BLaER1 treated with 17β-estradiol and CSF1 and Interleukin-3, amounts not matched to agents 10 nM and 100 nM (cell line): ENCODE results near the gene ZNF280C.
A peak's percentile ranks its signal among the peaks of the same experiment; 100 is the strongest.

Experiments
- H3K27ac ChIP-seq, 11 experiments: shearing (Covaris generic); formaldehyde crosslinking; 2 replicates each; pipeline ENCODE4 v1.8.1; 2022
- H3K27me3 ChIP-seq, 11 experiments: shearing (Covaris generic); formaldehyde crosslinking; 2 replicates each; pipeline ENCODE4 v1.8.1; 2022
- H3K36me3 ChIP-seq, 11 experiments: shearing (Covaris generic); formaldehyde crosslinking; 2 replicates each; pipeline ENCODE4 v1.8.1; 2022
- H3K4me1 ChIP-seq, 10 experiments: shearing (Covaris generic); formaldehyde crosslinking; 2 replicates each; pipeline ENCODE4 v1.8.1; 2022
- H3K4me2 ChIP-seq, 11 experiments: shearing (Covaris generic); formaldehyde crosslinking; 2 replicates each; pipeline ENCODE4 v1.8.1; 2022
- H3K4me3 ChIP-seq, 10 experiments: shearing (Covaris generic); formaldehyde crosslinking; 2 replicates each; pipeline ENCODE4 v1.8.1; 2022
- H3K9ac ChIP-seq, 11 experiments: shearing (Covaris generic); formaldehyde crosslinking; 2 replicates each; pipeline ENCODE4 v1.8.1; 2022
- H3K9me3 ChIP-seq, 11 experiments: shearing (Covaris generic); formaldehyde crosslinking; replicated peaks in 1 of 11; 2 replicates each; pipeline ENCODE4 v1.8.1; 2022
- H4K20me1 ChIP-seq, 11 experiments: shearing (Covaris generic); formaldehyde crosslinking; 2 replicates each; pipeline ENCODE4 v1.8.1; 2022
- Cebpa-rat ChIP-seq, 11 experiments: shearing (Covaris generic); IDR thresholded peaks; 2 replicates each; pipeline ENCODE4 v1.8.1; 2022

Gene ZNF280C

GRCh38 chrX:130267956-130268448 is 697 bp downstream of the ZNF280C start:
- 0 out of 22 replicates have a peak, but pooled peaks cover 0 to 6% (median 0%) of the 10 kb centered on the region in 11 experiments for H4K20me1 ChIP-seq
- peak overlapping the region; percentile 61 to 78 (median 71) for H3K4me3 ChIP-seq
- peaks cover 60 to 93% (median 84%) of the 10 kb centered on the region in 11 experiments for H3K27me3 ChIP-seq
- H3K9ac ChIP-seq, result peak overlapping the region; percentile 79 to 89 (median 85)
- peaks cover 9 to 28% (median 17%) of the 10 kb centered on the region in 11 experiments; a peak in 21 of 22 replicates for H3K9me3 ChIP-seq
- peak overlapping the region; percentile 41 to 71 (median 67) for H3K4me2 ChIP-seq
- TF ChIP-seq Cebpa-rat (IDR thresholded peaks at IDR 0.05), result no peak
- peaks cover 0 to 12% (median 4%) of the 10 kb centered on the region in 10 experiments; a peak in 8 of 20 replicates for H3K4me1 ChIP-seq
- H3K36me3 ChIP-seq, result no peaks in the 10 kb centered on the region
- peak overlapping the region; percentile 44 to 90 (median 86); a peak in 21 of 22 replicates for H3K27ac ChIP-seq

GRCh38 chrX:130264573-130264972 is 4.1 kb downstream of the ZNF280C start:
- Histone ChIP-seq H3K27me3 (peaks cover 54 to 96% (median 81%) of the 10 kb centered on the region in 11 experiments), H3K9me3 (peaks cover 5 to 12% (median 7%) of the 10 kb centered on the region in 11 experiments; a peak in 21 of 22 replicates), H3K4me2 (no peak overlapping the region), H3K36me3 (peaks cover 0 to 3% (median 0%) of the 10 kb centered on the region in 11 experiments; a peak in 1 of 22 replicates), H3K27ac (no peak overlapping the region), H3K9ac (no peak overlapping the region), H3K4me1 (peaks cover 0 to 12% (median 4%) of the 10 kb centered on the region in 10 experiments; a peak in 8 of 20 replicates), H3K4me3 (no peak overlapping the region), H4K20me1 (peaks cover 0 to 13% (median 0%) of the 10 kb centered on the region in 11 experiments; a peak in 5 of 22 replicates)
- no peak for TF ChIP-seq Cebpa-rat (IDR thresholded peaks at IDR 0.05)

- Histone ChIP-seq H4K20me1 (peaks cover 0 to 23% (median 0%) of the 10 kb centered on the region in 11 experiments; a peak in 6 of 22 replicates), H3K4me3 (no peak overlapping the region), H3K9ac (no peak overlapping the region), H3K9me3 (peaks cover 0 to 4% (median 0%) of the 10 kb centered on the region in 11 experiments; a peak in 1 of 22 replicates), H3K4me2 (no peak overlapping the region), H3K36me3 (peaks cover 0 to 10% (median 0%) of the 10 kb centered on the region in 11 experiments; a peak in 5 of 22 replicates), H3K27me3 (peaks cover 61 to 99% (median 82%) of the 10 kb centered on the region in 11 experiments), H3K27ac (no peak overlapping the region), H3K4me1 (peaks cover 0 to 12% (median 4%) of the 10 kb centered on the region in 10 experiments; a peak in 8 of 20 replicates)
- no peak for TF ChIP-seq Cebpa-rat (IDR thresholded peaks at IDR 0.05)
Measured at GRCh38 chrX:130263016-130263415, 5.7 kb downstream of the ZNF280C start.

GRCh38 chrX:130262231-130262630 is 6.5 kb downstream of the ZNF280C start:
- Histone ChIP-seq H3K4me1 (peaks cover 0 to 12% (median 4%) of the 10 kb centered on the region in 10 experiments; a peak in 8 of 20 replicates), H3K36me3 (peaks cover 0 to 14% (median 0%) of the 10 kb centered on the region in 11 experiments; a peak in 5 of 22 replicates), H3K27ac (no peak overlapping the region), H3K9me3 (peaks cover 0 to 4% (median 0%) of the 10 kb centered on the region in 11 experiments; a peak in 1 of 22 replicates), H3K27me3 (peaks cover 61 to 99% (median 82%) of the 10 kb centered on the region in 11 experiments), H3K4me2 (no peak overlapping the region), H4K20me1 (peaks cover 0 to 27% (median 0%) of the 10 kb centered on the region in 11 experiments; a peak in 6 of 22 replicates), H3K4me3 (no peak overlapping the region), H3K9ac (no peak overlapping the region)
- no peak for TF ChIP-seq Cebpa-rat (IDR thresholded peaks at IDR 0.05)

GRCh38 chrX:130261296-130261893 is 7.3 kb downstream of the ZNF280C start:
- H3K4me1 ChIP-seq, result peaks cover 0 to 3% (median 0%) of the 10 kb centered on the region in 10 experiments; a peak in 1 of 20 replicates
- no peak overlapping the region for H3K9ac ChIP-seq
- H3K9me3 ChIP-seq, result peaks cover 0 to 8% (median 3%) of the 10 kb centered on the region in 11 experiments; a peak in 9 of 22 replicates
- no peak overlapping the region for H3K4me3 ChIP-seq
- peaks cover 0 to 19% (median 3%) of the 10 kb centered on the region in 11 experiments; a peak in 12 of 22 replicates for H3K36me3 ChIP-seq
- H3K27ac ChIP-seq, result no peak overlapping the region
- TF ChIP-seq Cebpa-rat (IDR thresholded peaks at IDR 0.05), result no peak
- H4K20me1 ChIP-seq, result peaks cover 0 to 23% (median 0%) of the 10 kb centered on the region in 11 experiments; a peak in 6 of 22 replicates
- H3K4me2 ChIP-seq, result no peak overlapping the region
- H3K27me3 ChIP-seq, result peaks cover 62 to 99% (median 82%) of the 10 kb centered on the region in 11 experiments

GRCh38 chrX:130260316-130260715 is 8.4 kb downstream of the ZNF280C start:
- no peak for TF ChIP-seq Cebpa-rat (IDR thresholded peaks at IDR 0.05)
- H3K4me1 ChIP-seq, result no peaks in the 10 kb centered on the region
- peaks cover 0 to 29% (median 12%) of the 10 kb centered on the region in 11 experiments; a peak in 15 of 22 replicates for H3K36me3 ChIP-seq
- H4K20me1 ChIP-seq, result peaks cover 0 to 23% (median 0%) of the 10 kb centered on the region in 11 experiments; a peak in 6 of 22 replicates
- no peak overlapping the region for H3K4me2 ChIP-seq
- peaks cover 64 to 99% (median 89%) of the 10 kb centered on the region in 11 experiments for H3K27me3 ChIP-seq
- no peak overlapping the region for H3K9ac ChIP-seq
- peaks cover 0 to 14% (median 13%) of the 10 kb centered on the region in 11 experiments; a peak in 12 of 22 replicates for H3K9me3 ChIP-seq
- H3K27ac ChIP-seq, result no peak overlapping the region
- no peak overlapping the region for H3K4me3 ChIP-seq

- H3K4me1 ChIP-seq, result no peaks in the 10 kb centered on the region
- no peak overlapping the region for H3K27ac ChIP-seq
- peaks cover 0 to 24% (median 5%) of the 10 kb centered on the region in 11 experiments; a peak in 11 of 22 replicates for H4K20me1 ChIP-seq
- no peak for TF ChIP-seq Cebpa-rat (IDR thresholded peaks at IDR 0.05)
- peaks cover 64 to 96% (median 95%) of the 10 kb centered on the region in 11 experiments for H3K27me3 ChIP-seq
- peaks cover 0 to 23% (median 13%) of the 10 kb centered on the region in 11 experiments; a peak in 12 of 22 replicates for H3K9me3 ChIP-seq
- H3K4me3 ChIP-seq, result no peak overlapping the region
- H3K4me2 ChIP-seq, result no peak overlapping the region
- H3K9ac ChIP-seq, result no peak overlapping the region
- peaks cover 0 to 34% (median 17%) of the 10 kb centered on the region in 11 experiments; a peak in 14 of 22 replicates for H3K36me3 ChIP-seq
Measured at GRCh38 chrX:130253916-130254315, 14.8 kb downstream of the ZNF280C start.

- TF ChIP-seq Cebpa-rat (IDR thresholded peaks at IDR 0.05), result no peak
- H3K9me3 ChIP-seq, result peaks cover 0 to 22% (median 11%) of the 10 kb centered on the region in 11 experiments; a peak in 12 of 22 replicates
Measured at GRCh38 chrX:130251671-130252070, 17.0 kb downstream of the ZNF280C start.

More at GRCh38 chrX:130251671-130252070, 17.0 kb downstream of the ZNF280C start:
- Histone ChIP-seq H3K9ac (no peak overlapping the region), H4K20me1 (peaks cover 0 to 35% (median 11%) of the 10 kb centered on the region in 11 experiments; a peak in 11 of 22 replicates), H3K36me3 (peaks cover 0 to 37% (median 21%) of the 10 kb centered on the region in 11 experiments; a peak in 17 of 22 replicates), H3K4me3 (no peak overlapping the region), H3K4me2 (no peak overlapping the region), H3K27ac (no peak overlapping the region), H3K4me1 (no peaks in the 10 kb centered on the region), H3K27me3 (peaks cover 64 to 96% (median 95%) of the 10 kb centered on the region in 11 experiments)
